ENCODE measurements around the gene CHRDL2.

Gene CHRDL2

GRCh38 chr11:74729397-74729796 lies 1.8 kb downstream of the CHRDL2 start:
- Histone ChIP-seq H3K27ac (ENCODE audit: low read length) (no peak overlapping the region), H3K27me3 (ENCODE audit: control insufficient read depth, insufficient read depth, low read length) (peaks cover 38% of the 10 kb centered on the region), H3K4me3 (ENCODE audit: low read length) (no peak overlapping the region), H3K9me3 (ENCODE audit: control insufficient read depth, insufficient read depth, low read length) (no peaks in the 10 kb centered on the region), H3K4me1 (ENCODE audit: control insufficient read depth, insufficient read depth, low read length) (peaks cover 3% of the 10 kb centered on the region; the same call in 1 of the 2 replicates), H3K36me3 (ENCODE audit: control insufficient read depth, insufficient read depth, low read length) (no peaks in the 10 kb centered on the region)
- no peak for DNase-seq (ENCODE audit: low read depth, low spot score)
- WGBS (ENCODE audit: insufficient coverage, insufficient read length) = no CpG with 5 or more reads among the region's 4 CpGs

- no peak for DNase-seq (ENCODE audit: low read depth, low spot score)
- H3K36me3 ChIP-seq (ENCODE audit: control insufficient read depth, insufficient read depth, low read length) = no peaks in the 10 kb centered on the region
- no peaks in the 10 kb centered on the region for H3K9me3 ChIP-seq (ENCODE audit: control insufficient read depth, insufficient read depth, low read length)
- peaks cover 26% of the 10 kb centered on the region for H3K27me3 ChIP-seq (ENCODE audit: control insufficient read depth, insufficient read depth, low read length)
- H3K27ac ChIP-seq (ENCODE audit: low read length) = no peak overlapping the region
- H3K4me3 ChIP-seq (ENCODE audit: low read length) = no peak overlapping the region
- H3K4me1 ChIP-seq (ENCODE audit: control insufficient read depth, insufficient read depth, low read length) = peaks cover 3% of the 10 kb centered on the region; the same call in 1 of the 2 replicates
- WGBS (ENCODE audit: insufficient coverage, insufficient read length) = no CpG with 5 or more reads among the region's 13 CpGs
These were observed 4.6 kb downstream of the CHRDL2 start for GRCh38 chr11:74726547-74727182.

- Histone ChIP-seq H3K27ac (ENCODE audit: low read length) (no peak overlapping the region), H3K36me3 (ENCODE audit: control insufficient read depth, insufficient read depth, low read length) (no peaks in the 10 kb centered on the region), H3K27me3 (ENCODE audit: control insufficient read depth, insufficient read depth, low read length) (peaks cover 19% of the 10 kb centered on the region), H3K4me1 (ENCODE audit: control insufficient read depth, insufficient read depth, low read length) (peaks cover 6% of the 10 kb centered on the region), H3K9me3 (ENCODE audit: control insufficient read depth, insufficient read depth, low read length) (no peaks in the 10 kb centered on the region), H3K4me3 (ENCODE audit: low read length) (no peak overlapping the region)
- no peak for DNase-seq (ENCODE audit: low read depth, low spot score)
- no CpG with 5 or more reads among the region's 4 CpGs for WGBS (ENCODE audit: insufficient coverage, insufficient read length)
These were observed 5.5 kb downstream of the CHRDL2 start for GRCh38 chr11:74725701-74726100.

GRCh38 chr11:74723511-74723910 lies 7.7 kb downstream of the CHRDL2 start:
- no peaks in the 10 kb centered on the region for H3K27me3 ChIP-seq (ENCODE audit: control insufficient read depth, insufficient read depth, low read length)
- no CpG with 5 or more reads among the region's 5 CpGs for WGBS (ENCODE audit: insufficient coverage, insufficient read length)
- no peak overlapping the region for H3K4me3 ChIP-seq (ENCODE audit: low read length)
- H3K4me1 ChIP-seq (ENCODE audit: control insufficient read depth, insufficient read depth, low read length) = peaks cover 6% of the 10 kb centered on the region; the same call in 1 of the 2 replicates
- DNase-seq (ENCODE audit: low read depth, low spot score) = no peak
- no peaks in the 10 kb centered on the region for H3K9me3 ChIP-seq (ENCODE audit: control insufficient read depth, insufficient read depth, low read length)
- no peaks in the 10 kb centered on the region for H3K36me3 ChIP-seq (ENCODE audit: control insufficient read depth, insufficient read depth, low read length)
- H3K27ac ChIP-seq (ENCODE audit: low read length) = no peak overlapping the region

GRCh38 chr11:74721479-74721835 lies 9.8 kb downstream of the CHRDL2 start:
- Histone ChIP-seq H3K4me3 (ENCODE audit: low read length) (no peak overlapping the region), H3K36me3 (ENCODE audit: control insufficient read depth, insufficient read depth, low read length) (no peaks in the 10 kb centered on the region), H3K27ac (ENCODE audit: low read length) (no peak overlapping the region), H3K27me3 (ENCODE audit: control insufficient read depth, insufficient read depth, low read length) (no peaks in the 10 kb centered on the region), H3K4me1 (ENCODE audit: control insufficient read depth, insufficient read depth, low read length) (peaks cover 6% of the 10 kb centered on the region; the same call in 1 of the 2 replicates), H3K9me3 (ENCODE audit: control insufficient read depth, insufficient read depth, low read length) (no peaks in the 10 kb centered on the region)
- no CpG with 5 or more reads among the region's 3 CpGs for WGBS (ENCODE audit: insufficient coverage, insufficient read length)
- no peak for DNase-seq (ENCODE audit: low read depth, low spot score)

GRCh38 chr11:74720596-74721478 lies 10.4 kb downstream of the CHRDL2 start:
- no peak overlapping the region for H3K27ac ChIP-seq (ENCODE audit: low read length)
- no peak overlapping the region for H3K4me3 ChIP-seq (ENCODE audit: low read length)
- no peaks in the 10 kb centered on the region for H3K9me3 ChIP-seq (ENCODE audit: control insufficient read depth, insufficient read depth, low read length)
- WGBS (ENCODE audit: insufficient coverage, insufficient read length) = no CpG with 5 or more reads among the region's 17 CpGs
- H3K36me3 ChIP-seq (ENCODE audit: control insufficient read depth, insufficient read depth, low read length) = no peaks in the 10 kb centered on the region
- peaks cover 6% of the 10 kb centered on the region; the same call in 1 of the 2 replicates for H3K4me1 ChIP-seq (ENCODE audit: control insufficient read depth, insufficient read depth, low read length)
- no peak for DNase-seq (ENCODE audit: low read depth, low spot score)
- H3K27me3 ChIP-seq (ENCODE audit: control insufficient read depth, insufficient read depth, low read length) = no peaks in the 10 kb centered on the region

- H3K27ac ChIP-seq (ENCODE audit: low read length) = no peak overlapping the region
- no peaks in the 10 kb centered on the region for H3K27me3 ChIP-seq (ENCODE audit: control insufficient read depth, insufficient read depth, low read length)
- no peak for DNase-seq (ENCODE audit: low read depth, low spot score)
- H3K36me3 ChIP-seq (ENCODE audit: control insufficient read depth, insufficient read depth, low read length) = no peaks in the 10 kb centered on the region
- no peak overlapping the region for H3K4me3 ChIP-seq (ENCODE audit: low read length)
- peaks cover 6% of the 10 kb centered on the region; the same call in 1 of the 2 replicates for H3K4me1 ChIP-seq (ENCODE audit: control insufficient read depth, insufficient read depth, low read length)
- H3K9me3 ChIP-seq (ENCODE audit: control insufficient read depth, insufficient read depth, low read length) = no peaks in the 10 kb centered on the region
- no CpG with 5 or more reads among the region's 5 CpGs for WGBS (ENCODE audit: insufficient coverage, insufficient read length)
These were observed 12.2 kb downstream of the CHRDL2 start for GRCh38 chr11:74719011-74719410.

GRCh38 chr11:74717221-74717969 lies 13.8 kb downstream of the CHRDL2 start:
- Histone ChIP-seq H3K4me1 (ENCODE audit: control insufficient read depth, insufficient read depth, low read length) (peaks cover 6% of the 10 kb centered on the region; the same call in 1 of the 2 replicates), H3K27me3 (ENCODE audit: control insufficient read depth, insufficient read depth, low read length) (no peaks in the 10 kb centered on the region), H3K9me3 (ENCODE audit: control insufficient read depth, insufficient read depth, low read length) (no peaks in the 10 kb centered on the region), H3K4me3 (ENCODE audit: low read length) (no peak overlapping the region), H3K27ac (ENCODE audit: low read length) (no peak overlapping the region), H3K36me3 (ENCODE audit: control insufficient read depth, insufficient read depth, low read length) (no peaks in the 10 kb centered on the region)
- WGBS (ENCODE audit: insufficient coverage, insufficient read length) = no CpG with 5 or more reads among the region's 5 CpGs
- no peak for DNase-seq (ENCODE audit: low read depth, low spot score)

GRCh38 chr11:74714904-74715303 lies 16.3 kb downstream of the CHRDL2 start:
- no peak overlapping the region for H3K4me3 ChIP-seq (ENCODE audit: low read length)

GRCh38 chr11:74713686-74714085 lies 17.5 kb downstream of the CHRDL2 start:
- no peak overlapping the region for H3K27ac ChIP-seq (ENCODE audit: low read length)
- WGBS (ENCODE audit: insufficient coverage, insufficient read length) = no CpG with 5 or more reads among the region's 4 CpGs
- H3K9me3 ChIP-seq (ENCODE audit: control insufficient read depth, insufficient read depth, low read length) = no peaks in the 10 kb centered on the region
- no peaks in the 10 kb centered on the region for H3K27me3 ChIP-seq (ENCODE audit: control insufficient read depth, insufficient read depth, low read length)
- peaks cover 2% of the 10 kb centered on the region; the same call in 1 of the 2 replicates for H3K4me1 ChIP-seq (ENCODE audit: control insufficient read depth, insufficient read depth, low read length)
- no peaks in the 10 kb centered on the region for H3K36me3 ChIP-seq (ENCODE audit: control insufficient read depth, insufficient read depth, low read length)
- no peak for DNase-seq (ENCODE audit: low read depth, low spot score)
- no peak overlapping the region for H3K4me3 ChIP-seq (ENCODE audit: low read length)

More at GRCh38 chr11:74714904-74715303, 16.3 kb downstream of the CHRDL2 start:
- H3K27ac ChIP-seq (ENCODE audit: low read length) = no peak overlapping the region
- WGBS (ENCODE audit: insufficient coverage, insufficient read length) = no CpG with 5 or more reads among the region's 7 CpGs
- peaks cover 2% of the 10 kb centered on the region; the same call in 1 of the 2 replicates for H3K4me1 ChIP-seq (ENCODE audit: control insufficient read depth, insufficient read depth, low read length)
- no peak for DNase-seq (ENCODE audit: low read depth, low spot score)
- no peaks in the 10 kb centered on the region for H3K36me3 ChIP-seq (ENCODE audit: control insufficient read depth, insufficient read depth, low read length)
- no peaks in the 10 kb centered on the region for H3K27me3 ChIP-seq (ENCODE audit: control insufficient read depth, insufficient read depth, low read length)
- H3K9me3 ChIP-seq (ENCODE audit: control insufficient read depth, insufficient read depth, low read length) = no peaks in the 10 kb centered on the region

All from iPS DF 6.9 (cell line).